ENCODE results near the gene SMKR1. TPM values are rescaled to one million over a fixed set of nuclear protein-coding genes. Genes with fewer than 3 reads are reported as not detected.

Gene SMKR1
- total RNA-seq, 2 experiments from 2014 or later = 2.6 to 3.6 TPM

DNA sequence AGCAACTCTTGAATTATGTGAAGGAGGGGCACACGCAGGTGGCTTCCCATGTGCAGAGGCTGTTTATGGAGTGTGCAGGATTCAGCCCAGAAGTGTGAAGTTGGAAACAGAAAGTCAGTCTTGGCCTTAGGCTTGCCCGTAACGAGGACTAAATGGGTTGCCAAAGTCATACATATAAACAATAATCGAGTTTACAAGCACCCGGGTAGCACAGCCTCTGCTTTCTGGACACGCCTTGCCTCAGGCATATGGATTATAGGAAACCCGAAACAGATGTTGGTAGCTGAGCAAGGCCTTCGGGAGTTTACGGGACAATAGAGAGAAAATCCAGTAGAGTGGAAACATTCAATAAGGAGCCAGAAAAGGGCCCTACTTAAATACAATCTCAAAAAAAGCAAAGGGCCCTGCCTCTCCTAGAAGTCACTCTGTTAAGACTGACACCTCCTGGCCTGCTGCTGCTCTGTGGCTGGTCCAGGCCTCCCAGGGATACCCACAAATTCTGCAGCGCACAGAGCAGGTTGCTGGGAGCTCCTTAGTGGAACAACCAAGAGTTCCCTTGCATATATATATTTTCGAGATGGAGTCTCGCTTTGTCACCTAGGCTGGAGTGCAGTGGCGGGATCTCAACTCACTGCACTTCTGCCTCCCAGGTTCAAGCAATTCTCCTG, 48.5 kb downstream of the SMKR1 start:
- DNase-seq (no peak), ATAC-seq (no peak)
- TF ChIP-seq, protein P1, sequence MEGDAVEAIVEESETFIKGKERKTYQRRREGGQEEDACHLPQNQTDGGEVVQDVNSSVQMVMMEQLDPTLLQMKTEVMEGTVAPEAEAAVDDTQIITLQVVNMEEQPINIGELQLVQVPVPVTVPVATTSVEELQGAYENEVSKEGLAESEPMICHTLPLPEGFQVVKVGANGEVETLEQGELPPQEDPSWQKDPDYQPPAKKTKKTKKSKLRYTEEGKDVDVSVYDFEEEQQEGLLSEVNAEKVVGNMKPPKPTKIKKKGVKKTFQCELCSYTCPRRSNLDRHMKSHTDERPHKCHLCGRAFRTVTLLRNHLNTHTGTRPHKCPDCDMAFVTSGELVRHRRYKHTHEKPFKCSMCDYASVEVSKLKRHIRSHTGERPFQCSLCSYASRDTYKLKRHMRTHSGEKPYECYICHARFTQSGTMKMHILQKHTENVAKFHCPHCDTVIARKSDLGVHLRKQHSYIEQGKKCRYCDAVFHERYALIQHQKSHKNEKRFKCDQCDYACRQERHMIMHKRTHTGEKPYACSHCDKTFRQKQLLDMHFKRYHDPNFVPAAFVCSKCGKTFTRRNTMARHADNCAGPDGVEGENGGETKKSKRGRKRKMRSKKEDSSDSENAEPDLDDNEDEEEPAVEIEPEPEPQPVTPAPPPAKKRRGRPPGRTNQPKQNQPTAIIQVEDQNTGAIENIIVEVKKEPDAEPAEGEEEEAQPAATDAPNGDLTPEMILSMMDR (IDR thresholded peaks at IDR 0.05) = no peak
- no peak overlapping the region for H3K27ac Mint-ChIP-seq
- no peaks in the 10 kb centered on the region for H3K27me3 Mint-ChIP-seq
- POLR2A ChIA-PET = no interaction called here
- CTCF ChIA-PET = no interaction called here
- H3K4me1 Mint-ChIP-seq (ENCODE audit: low read depth) = peaks cover 6% of the 10 kb centered on the region
- no peaks in the 10 kb centered on the region for H3K9me3 Mint-ChIP-seq
- intact Hi-C loops (cut with micrococcal nuclease) = no loop called here
- no peak overlapping the region for H3K4me3 Mint-ChIP-seq
- H3K36me3 Mint-ChIP-seq (ENCODE audit: low read depth) = no peaks in the 10 kb centered on the region

DNA sequence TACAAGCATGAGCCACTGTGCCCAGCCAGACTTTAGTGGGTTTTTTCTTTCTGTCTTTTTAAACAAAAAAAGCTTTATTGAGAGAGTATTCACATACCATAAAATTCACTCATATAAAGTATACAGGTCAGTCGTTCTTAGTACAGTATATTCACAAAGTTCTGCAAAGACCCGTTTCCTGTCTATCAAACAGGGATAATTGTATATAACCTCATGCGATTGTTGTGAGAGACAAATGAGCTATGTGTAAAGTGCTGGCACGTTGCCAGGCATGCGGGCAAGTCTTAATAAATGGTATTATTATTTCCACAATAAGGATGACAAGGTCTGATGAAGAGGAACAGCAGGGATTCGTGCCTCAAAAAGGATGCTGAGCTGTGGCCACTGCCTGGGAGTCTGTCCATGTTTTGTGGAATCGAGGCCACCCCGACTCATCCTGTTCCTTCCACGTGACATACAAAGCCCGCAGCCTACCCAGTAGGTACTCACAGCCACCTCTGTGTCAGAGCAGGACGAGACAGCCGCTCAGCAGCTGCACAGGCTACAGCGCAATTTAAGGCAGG, 51.6 kb downstream of the SMKR1 start:
- DNase-seq = peak; percentile 74
- no peak overlapping the region for H3K27ac Mint-ChIP-seq
- ATAC-seq = peak; percentile 98
- intact Hi-C loops (cut with micrococcal nuclease) = no loop called here
- CTCF ChIA-PET = interaction anchor here (1.2 kb wide), 1 partner anchor 271 kb away, joined by 3 read pairs; no protein-coding TSS in a partner anchor
- peak overlapping the region; percentile 18 for H3K4me3 Mint-ChIP-seq
- TF ChIP-seq, protein P1 (IDR thresholded peaks at IDR 0.05) = no peak
- no peaks in the 10 kb centered on the region for H3K36me3 Mint-ChIP-seq (ENCODE audit: low read depth)
- H3K4me1 Mint-ChIP-seq (ENCODE audit: low read depth) = peaks cover 6% of the 10 kb centered on the region
- no peaks in the 10 kb centered on the region for H3K27me3 Mint-ChIP-seq
- POLR2A ChIA-PET = interaction anchor here (1.9 kb wide), 1 partner anchor 58 kb away, joined by 5 read pairs; the partner anchor contains the start of gene NRF1
- H3K9me3 Mint-ChIP-seq = no peaks in the 10 kb centered on the region

DNA sequence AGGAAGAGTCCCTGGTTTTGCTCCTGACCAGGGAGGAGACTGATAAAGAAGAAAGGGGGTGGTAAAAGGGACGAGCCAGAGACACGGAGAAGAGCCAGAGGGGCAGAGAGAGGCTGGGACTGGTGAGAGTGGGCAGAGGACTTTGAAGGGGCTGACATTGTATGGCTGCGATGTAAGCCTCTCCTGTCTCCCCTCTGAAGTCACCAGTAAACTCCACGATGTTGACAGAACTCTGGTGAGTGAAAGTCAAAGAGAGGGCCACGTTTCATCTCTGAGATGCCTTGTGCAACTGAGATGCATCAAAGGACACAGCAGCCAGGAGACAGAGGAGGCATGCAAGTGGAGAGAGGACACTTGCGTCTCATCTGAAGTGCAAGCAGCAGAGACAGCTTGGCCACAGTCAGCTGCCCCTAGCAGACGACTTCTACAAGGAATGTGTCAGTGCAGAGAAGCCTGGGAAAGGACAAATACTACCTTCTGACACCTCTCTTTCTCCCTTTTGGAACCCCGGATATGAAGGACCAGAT, 54.3 kb downstream of the SMKR1 start:
- CTCF ChIA-PET = interaction anchor here (1.3 kb wide), 1 partner anchor 19 kb away, joined by 3 read pairs; no protein-coding TSS in a partner anchor

DNA sequence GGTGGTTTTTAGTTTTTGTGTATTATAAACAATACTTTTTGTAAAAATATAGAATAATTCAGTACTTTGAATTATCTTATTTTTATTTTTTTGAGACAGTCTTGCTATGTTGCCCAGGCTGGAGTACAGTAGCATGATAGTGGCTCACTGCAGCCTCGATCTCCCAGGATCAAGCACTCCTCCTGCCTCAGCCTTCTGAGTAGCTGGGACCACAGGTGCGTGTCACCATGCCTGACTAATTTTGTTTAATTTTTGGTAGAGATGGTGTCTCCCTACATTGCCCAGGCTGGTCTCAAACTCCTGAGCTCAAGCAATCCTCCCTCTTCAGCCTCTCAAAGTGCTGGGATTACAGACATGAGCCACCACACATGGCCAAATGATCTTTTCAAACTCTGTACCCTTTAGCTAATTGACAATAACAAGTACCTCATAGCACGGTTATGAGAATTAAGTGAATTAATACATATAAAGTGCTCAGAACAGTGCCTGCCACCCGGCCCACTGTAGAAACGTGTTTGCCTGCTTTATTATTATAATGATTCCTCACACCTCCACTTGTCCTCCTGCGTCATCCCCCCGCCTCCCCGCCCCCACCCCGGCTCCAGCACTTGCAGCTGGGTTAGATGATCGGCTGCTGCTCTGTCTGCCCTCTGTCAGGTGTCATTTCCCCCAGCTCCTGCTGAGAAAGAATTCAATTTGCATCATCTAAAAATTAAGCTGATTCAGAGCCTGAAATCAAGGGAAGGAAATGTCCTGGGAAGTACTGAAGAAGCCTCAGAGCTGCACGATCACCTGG, 55.6 kb downstream of the SMKR1 start:
- H3K4me1 Mint-ChIP-seq (ENCODE audit: low read depth) = peaks cover 6% of the 10 kb centered on the region
- TF ChIP-seq, protein P1 (IDR thresholded peaks at IDR 0.05) = no peak
- no peak for ATAC-seq
- no peaks in the 10 kb centered on the region for H3K36me3 Mint-ChIP-seq (ENCODE audit: low read depth)
- H3K27me3 Mint-ChIP-seq = peaks cover 3% of the 10 kb centered on the region
- POLR2A ChIA-PET = interaction anchor here (1.0 kb wide), 1 partner anchor 12 kb away, joined by 3 read pairs; no protein-coding TSS in a partner anchor
- intact Hi-C loops (cut with micrococcal nuclease) = no loop called here
- no peak for DNase-seq
- no peaks in the 10 kb centered on the region for H3K9me3 Mint-ChIP-seq
- no peak overlapping the region for H3K4me3 Mint-ChIP-seq
- CTCF ChIA-PET = interaction anchor here (0.7 to 1.3 kb wide), 3 partner anchors 21 to 190 kb away, joined by 3 read pairs; no protein-coding TSS in a partner anchor
- no peak overlapping the region for H3K27ac Mint-ChIP-seq

More for the DNA sequence above, 54.3 kb downstream of the SMKR1 start:
- Mint-ChIP-seq H3K9me3 (no peaks in the 10 kb centered on the region), H3K4me1 (ENCODE audit: low read depth) (peaks cover 6% of the 10 kb centered on the region), H3K27ac (no peak overlapping the region), H3K27me3 (peaks cover 3% of the 10 kb centered on the region), H3K36me3 (ENCODE audit: low read depth) (no peaks in the 10 kb centered on the region), H3K4me3 (no peak overlapping the region)
- TF ChIP-seq, protein P1 (IDR thresholded peaks at IDR 0.05) = no peak
- DNase-seq (no peak), ATAC-seq (no peak)
- POLR2A ChIA-PET = no interaction called here
- intact Hi-C loops (cut with micrococcal nuclease) = no loop called here

All from activated CD8-positive, alpha-beta T cell treated with anti-CD3 and anti-CD28 coated beads for 36 hours (primary cell).